OCI-LY1 (cell line): ENCODE results near the gene ALLC.

Experiments used
- EZH2 ChIP-seq: fragments of 200-600 bp; sonication (generic), shearing (Covaris generic); IDR thresholded peaks from 2 replicates; pipeline ENCODE4 v1.8.0; 2017; ENCODE audit warnings: borderline replicate concordance, mixed run types, mild to moderate bottlenecking, antibody characterized with exemption, low read length, moderate library complexity, mixed read lengths
- TF ChIP-seq, protein P1 (sequence below): fragments of 200-600 bp; sonication (generic), shearing (Covaris generic); IDR thresholded peaks from 2 replicates; pipeline ENCODE4 v1.5.1; 2017; ENCODE audit warnings: mild to moderate bottlenecking, antibody characterized with exemption, low read length, moderate library complexity, mixed read lengths

DNA sequence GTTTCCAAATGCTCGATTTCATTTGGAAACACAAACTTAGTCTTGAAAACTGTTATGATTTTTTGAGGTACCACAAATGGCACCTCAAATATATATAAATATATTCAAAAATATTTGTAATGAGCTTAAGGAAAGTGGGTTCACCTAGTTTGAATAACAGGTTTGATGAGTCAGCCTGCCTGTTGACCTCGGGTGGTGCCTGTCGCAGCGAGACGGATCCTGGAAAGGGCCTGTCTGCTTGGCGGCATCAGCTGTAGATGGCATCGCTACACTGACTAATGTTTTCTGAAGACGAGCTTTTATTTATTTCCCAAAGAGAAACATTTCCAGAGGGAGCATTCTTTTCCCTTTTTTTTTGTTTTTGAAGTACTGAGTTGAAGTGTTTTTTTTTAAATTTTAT, 6.9 kb downstream of the ALLC start:
- no peak for TF ChIP-seq EZH2
- TF ChIP-seq, protein P1, sequence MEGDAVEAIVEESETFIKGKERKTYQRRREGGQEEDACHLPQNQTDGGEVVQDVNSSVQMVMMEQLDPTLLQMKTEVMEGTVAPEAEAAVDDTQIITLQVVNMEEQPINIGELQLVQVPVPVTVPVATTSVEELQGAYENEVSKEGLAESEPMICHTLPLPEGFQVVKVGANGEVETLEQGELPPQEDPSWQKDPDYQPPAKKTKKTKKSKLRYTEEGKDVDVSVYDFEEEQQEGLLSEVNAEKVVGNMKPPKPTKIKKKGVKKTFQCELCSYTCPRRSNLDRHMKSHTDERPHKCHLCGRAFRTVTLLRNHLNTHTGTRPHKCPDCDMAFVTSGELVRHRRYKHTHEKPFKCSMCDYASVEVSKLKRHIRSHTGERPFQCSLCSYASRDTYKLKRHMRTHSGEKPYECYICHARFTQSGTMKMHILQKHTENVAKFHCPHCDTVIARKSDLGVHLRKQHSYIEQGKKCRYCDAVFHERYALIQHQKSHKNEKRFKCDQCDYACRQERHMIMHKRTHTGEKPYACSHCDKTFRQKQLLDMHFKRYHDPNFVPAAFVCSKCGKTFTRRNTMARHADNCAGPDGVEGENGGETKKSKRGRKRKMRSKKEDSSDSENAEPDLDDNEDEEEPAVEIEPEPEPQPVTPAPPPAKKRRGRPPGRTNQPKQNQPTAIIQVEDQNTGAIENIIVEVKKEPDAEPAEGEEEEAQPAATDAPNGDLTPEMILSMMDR, result no peak
